WTC11 (cell line): Measurements from ENCODE around the gene ITPK1. TPM values are rescaled to one million over a fixed set of nuclear protein-coding genes. Genes with fewer than 3 reads are reported as not detected.

Experiments
- ATAC-seq: fragments of 200-7000 bp; cut with Tn5 transposase; 2 replicates; pipeline ENCODE4 v1.10.0; 2021; ENCODE audit warnings: mild to moderate bottlenecking, moderate library complexity
- CTCF ChIA-PET: fragments of 300-600 bp; sonication (Branson Sonifier 250); formaldehyde crosslinking; loops from one replicate; lab custom pipeline; 2021; ENCODE audit warnings: antibody characterized with exemption; lab: Charles Lee
- POLR2A ChIA-PET: fragments of 350-600 bp; sonication (Branson Sonifier 250); formaldehyde crosslinking; loops from one replicate; lab custom pipeline; 2021; ENCODE audit warnings: antibody characterized with exemption; lab: Charles Lee
- DNase-seq: peaks from one replicate; pipeline ENCODE4 v3.0.0; 2021; ENCODE audit warnings: low spot score
- H3K27ac Mint-ChIP-seq: 2 replicates; pipeline ENCODE4 v1.8.0; 2021; ENCODE audit warnings: mixed read lengths
- H3K27me3 Mint-ChIP-seq: 2 replicates; pipeline ENCODE4 v1.8.0; 2021; ENCODE audit warnings: low read depth, mild to moderate bottlenecking, moderate library complexity, mixed read lengths
- H3K36me3 Mint-ChIP-seq: 2 replicates; pipeline ENCODE4 v1.8.0; 2021; ENCODE audit warnings: mixed read lengths
- H3K4me1 Mint-ChIP-seq: 2 replicates; pipeline ENCODE4 v1.8.0; 2022; ENCODE audit warnings: mixed read lengths
- H3K4me3 Mint-ChIP-seq: 2 replicates; pipeline ENCODE4 v1.8.0; 2021; ENCODE audit warnings: mild to moderate bottlenecking, moderate library complexity, mixed read lengths
- H3K9me3 Mint-ChIP-seq: 2 replicates; pipeline ENCODE4 v1.8.0; 2021; ENCODE audit warnings: mixed read lengths
- CREB1 ChIP-seq: sonication (generic); formaldehyde crosslinking; IDR thresholded peaks from 2 replicates; pipeline ENCODE4 v1.8.0; 2023; ENCODE audit warnings: mild to moderate bottlenecking, missing genetic modification reagents
- E2F5 ChIP-seq: sonication (generic); formaldehyde crosslinking; IDR thresholded peaks from 2 replicates; pipeline ENCODE4 v1.8.1; 2022; ENCODE audit warnings: mild to moderate bottlenecking, moderate library complexity, missing genetic modification reagents
- EMX1 ChIP-seq: fragments of 250-450 bp; sonication (Bioruptor Pico); IDR thresholded peaks from 2 replicates; pipeline ENCODE4 v1.8.0; 2021; ENCODE audit warnings: mild to moderate bottlenecking
- ESRRA ChIP-seq: sonication (generic); formaldehyde crosslinking; IDR thresholded peaks from 2 replicates; pipeline ENCODE4 v1.8.1; 2022; ENCODE audit warnings: mild to moderate bottlenecking, missing genetic modification reagents, borderline replicate concordance
- ETV6 ChIP-seq: sonication (generic); formaldehyde crosslinking; IDR thresholded peaks from 2 replicates; pipeline ENCODE4 v1.8.1; 2022; ENCODE audit warnings: mild to moderate bottlenecking, missing genetic modification reagents
- FOXP4 ChIP-seq: sonication (generic); formaldehyde crosslinking; IDR thresholded peaks from 2 replicates; pipeline ENCODE4 v1.8.0; 2022; ENCODE audit warnings: mild to moderate bottlenecking, missing genetic modification reagents
- GABPB1 ChIP-seq: sonication (generic); formaldehyde crosslinking; IDR thresholded peaks from 2 replicates; pipeline ENCODE4 v1.8.1; 2023; ENCODE audit warnings: mild to moderate bottlenecking, missing genetic modification reagents
- HMGA2 ChIP-seq: fragments of 250-450 bp; sonication (Bioruptor Pico); IDR thresholded peaks from 2 replicates; pipeline ENCODE4 v1.4.0; 2021; ENCODE audit warnings: mild to moderate bottlenecking, moderate library complexity
- KAT7 ChIP-seq: sonication (generic); formaldehyde crosslinking; IDR thresholded peaks from 2 replicates; pipeline ENCODE4 v1.8.1; 2023; ENCODE audit warnings: missing genetic modification reagents, mild to moderate bottlenecking, borderline replicate concordance
- MXD4 ChIP-seq: fragments of 250-450 bp; sonication (Bioruptor Pico); IDR thresholded peaks from 2 replicates; pipeline ENCODE4 v1.8.0; 2021; ENCODE audit warnings: mild to moderate bottlenecking, moderate library complexity, borderline replicate concordance
- OVOL2 ChIP-seq: fragments of 250-450 bp; sonication (Bioruptor Pico); IDR thresholded peaks from 2 replicates; pipeline ENCODE4 v1.9.0; 2021; ENCODE audit warnings: mild to moderate bottlenecking, borderline replicate concordance
- RELA ChIP-seq: sonication (generic); formaldehyde crosslinking; IDR thresholded peaks from 2 replicates; pipeline ENCODE4 v1.8.1; 2022; ENCODE audit warnings: missing genetic modification reagents, mild to moderate bottlenecking, borderline replicate concordance
- SMAD3 ChIP-seq: sonication (generic); formaldehyde crosslinking; IDR thresholded peaks from 2 replicates; pipeline ENCODE4 v1.8.0; 2022; ENCODE audit warnings: missing genetic modification reagents, mild to moderate bottlenecking, borderline replicate concordance
- SOX15 ChIP-seq: fragments of 250-450 bp; sonication (Bioruptor Pico); IDR thresholded peaks from 2 replicates; pipeline ENCODE4 v1.9.0; 2021; ENCODE audit warnings: mild to moderate bottlenecking
- TEAD1 ChIP-seq: sonication (generic); formaldehyde crosslinking; IDR thresholded peaks from 2 replicates; pipeline ENCODE4 v1.8.0; 2022; ENCODE audit warnings: mild to moderate bottlenecking, missing genetic modification reagents
- TP53 ChIP-seq: sonication (generic); formaldehyde crosslinking; IDR thresholded peaks from 2 replicates; pipeline ENCODE4 v1.8.1; 2023; ENCODE audit warnings: mild to moderate bottlenecking, missing genetic modification reagents
- USF2 ChIP-seq: sonication (generic); formaldehyde crosslinking; IDR thresholded peaks from 2 replicates; pipeline ENCODE4 v1.8.1; 2023; ENCODE audit warnings: mild to moderate bottlenecking, missing genetic modification reagents, moderate library complexity
- ZNF121 ChIP-seq: sonication (generic); formaldehyde crosslinking; IDR thresholded peaks from 2 replicates; pipeline ENCODE4 v1.8.0; 2023; ENCODE audit warnings: missing genetic modification reagents
- ZNF232 ChIP-seq: sonication (generic); formaldehyde crosslinking; IDR thresholded peaks from 2 replicates; pipeline ENCODE4 v1.8.0; 2022; ENCODE audit warnings: mild to moderate bottlenecking, missing genetic modification reagents
- ZNF396 ChIP-seq: fragments of 250-450 bp; sonication (Bioruptor Pico); IDR thresholded peaks from 2 replicates; pipeline ENCODE4 v1.8.0; 2021; ENCODE audit warnings: mild to moderate bottlenecking, moderate library complexity, borderline replicate concordance
- ZNF423 ChIP-seq: fragments of 250-450 bp; sonication (Bioruptor Pico); IDR thresholded peaks from 2 replicates; pipeline ENCODE4 v2.1.2; 2022; ENCODE audit warnings: mild to moderate bottlenecking, moderate library complexity
- total RNA-seq: library from RNA; stranded (reverse); gene quantifications from 3 replicates; pipeline ENCODE4 v1.2.3, GENCODE V29; 2021
- TF ChIP-seq, protein P1 (sequence below): sonication (generic); formaldehyde crosslinking; IDR thresholded peaks from 2 replicates; pipeline ENCODE4 v1.8.1; 2022; ENCODE audit warnings: mild to moderate bottlenecking, missing genetic modification reagents, moderate library complexity, borderline replicate concordance
- TF ChIP-seq, protein P2 (sequence below): fragments of 250-450 bp; sonication (Bioruptor Pico); IDR thresholded peaks from 2 replicates; pipeline ENCODE4 v1.9.0; 2021; ENCODE audit warnings: mild to moderate bottlenecking
- TF ChIP-seq, protein P3 (sequence below): fragments of 250-450 bp; sonication (Bioruptor Pico); IDR thresholded peaks from 2 replicates; pipeline ENCODE4 v1.9.0; 2021; ENCODE audit warnings: mild to moderate bottlenecking
- TF ChIP-seq, protein P4 (sequence below): fragments of 200-600 bp; IDR thresholded peaks from 2 replicates; pipeline ENCODE4 v1.8.0; 2022; ENCODE audit warnings: antibody characterized with exemption

ITPK1 gene
- total RNA-seq, 1 experiment from 2014 or later: 144 TPM

DNA sequence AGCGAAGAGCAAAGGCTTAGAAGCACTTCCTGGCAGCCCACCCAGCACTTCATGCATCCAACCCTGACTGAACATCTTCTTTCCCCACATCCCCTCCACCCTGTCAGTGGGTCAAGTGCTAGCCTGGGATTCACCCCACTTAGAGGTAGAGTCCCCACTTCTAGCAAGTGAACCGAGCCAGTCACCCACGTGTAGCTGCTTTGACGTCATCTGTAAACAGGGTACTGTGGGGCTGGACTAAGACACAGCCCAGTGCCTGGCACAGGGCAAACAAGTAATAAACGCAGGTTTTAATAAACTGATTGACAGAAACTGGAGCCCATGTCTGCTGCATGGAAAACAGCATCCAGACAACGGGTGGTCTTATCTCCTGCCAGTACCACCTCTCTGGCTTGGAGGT, 61.7 kb downstream of the ITPK1 start (continued):
- no peak for TF ChIP-seq FOXP4 (CRISPR knock-in tag)
- TF ChIP-seq, protein P1, sequence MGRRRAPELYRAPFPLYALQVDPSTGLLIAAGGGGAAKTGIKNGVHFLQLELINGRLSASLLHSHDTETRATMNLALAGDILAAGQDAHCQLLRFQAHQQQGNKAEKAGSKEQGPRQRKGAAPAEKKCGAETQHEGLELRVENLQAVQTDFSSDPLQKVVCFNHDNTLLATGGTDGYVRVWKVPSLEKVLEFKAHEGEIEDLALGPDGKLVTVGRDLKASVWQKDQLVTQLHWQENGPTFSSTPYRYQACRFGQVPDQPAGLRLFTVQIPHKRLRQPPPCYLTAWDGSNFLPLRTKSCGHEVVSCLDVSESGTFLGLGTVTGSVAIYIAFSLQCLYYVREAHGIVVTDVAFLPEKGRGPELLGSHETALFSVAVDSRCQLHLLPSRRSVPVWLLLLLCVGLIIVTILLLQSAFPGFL (CRISPR knock-in tag): no peak
- TF ChIP-seq MXD4 (CRISPR knock-in tag): no peak
- no peak for TF ChIP-seq ESRRA
- no peak for TF ChIP-seq OVOL2 (CRISPR knock-in tag)
- no peak for TF ChIP-seq SOX15
- TF ChIP-seq, all 79 proteins: peak for 0

DNA sequence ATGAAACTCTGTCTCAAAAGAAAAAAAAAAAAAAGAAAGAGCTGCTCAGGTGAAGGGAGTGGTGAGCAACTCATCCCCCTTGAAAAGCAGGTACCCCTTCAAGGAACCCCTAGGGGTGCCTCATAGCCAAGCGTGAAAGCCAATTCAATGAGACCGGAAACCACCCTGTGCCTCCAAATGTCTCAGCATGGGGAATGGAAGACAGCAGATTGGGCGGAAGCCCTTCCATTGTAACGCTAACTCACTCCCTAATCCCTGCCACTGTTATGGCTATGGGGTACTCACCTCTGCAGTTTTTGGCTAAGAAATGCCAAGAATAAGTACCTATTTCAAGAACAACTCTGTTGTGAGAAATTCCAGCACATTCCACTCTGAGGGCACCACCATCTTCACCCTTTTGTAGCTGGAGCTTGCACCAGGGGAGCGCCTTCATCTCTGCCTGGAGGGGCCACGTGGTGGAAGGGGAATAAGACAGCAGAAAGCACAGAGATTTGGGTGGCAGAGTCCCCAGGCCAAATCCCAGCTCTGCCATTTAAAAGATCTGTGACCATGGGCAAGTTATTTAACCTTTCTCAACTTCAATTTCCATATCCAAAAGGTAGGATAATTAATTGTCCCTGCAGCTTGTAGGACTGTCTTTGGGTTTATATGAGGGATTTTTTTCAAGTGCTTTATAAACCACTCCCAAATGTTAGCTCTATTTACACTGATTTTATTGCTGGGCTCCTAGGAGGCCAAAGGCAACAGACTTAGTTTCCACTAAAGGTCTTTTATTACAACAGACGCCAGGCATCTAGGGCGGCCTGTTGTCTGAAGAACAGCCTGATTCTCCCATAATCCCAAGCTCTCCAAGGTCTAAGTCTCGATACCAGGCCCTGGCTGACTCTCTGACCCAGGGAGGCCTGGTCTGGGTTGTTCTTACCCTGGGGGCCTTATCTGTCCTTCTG, 63.9 kb downstream of the ITPK1 start:
- no peaks in the 10 kb centered on the region for H3K9me3 Mint-ChIP-seq
- CTCF ChIA-PET: interaction anchor here (0.7 to 2.3 kb wide), 9 partner anchors 17 to 156 kb away, joined by 3 to 18 read pairs (median 4); partner anchors contain the start of genes GON7 and UBR7
- H3K4me3 Mint-ChIP-seq: no peak overlapping the region
- DNase-seq (peak; percentile 51), ATAC-seq (peak; percentile 89)
- H3K4me1 Mint-ChIP-seq: peaks cover 88% of the 10 kb centered on the region
- H3K36me3 Mint-ChIP-seq: peaks cover 15% of the 10 kb centered on the region; the same call in 1 of the 2 replicates
- H3K27me3 Mint-ChIP-seq: no peaks in the 10 kb centered on the region
- H3K27ac Mint-ChIP-seq: peak overlapping the region; percentile 95
- POLR2A ChIA-PET: interaction anchor here (0.7 kb wide), 1 partner anchor 115 kb away, joined by 13 read pairs; no protein-coding TSS in a partner anchor
- peak; percentile 44 for TF ChIP-seq ZNF423 (CRISPR knock-in tag)
- TF ChIP-seq TEAD1 (CRISPR knock-in tag): peak; percentile 88; the same call in 1 of the 2 replicates
- no peak for TF ChIP-seq RELA (CRISPR knock-in tag)
- no peak for TF ChIP-seq ZNF121
- TF ChIP-seq HMGA2 (CRISPR knock-in tag): no peak
- TF ChIP-seq, protein P2, sequence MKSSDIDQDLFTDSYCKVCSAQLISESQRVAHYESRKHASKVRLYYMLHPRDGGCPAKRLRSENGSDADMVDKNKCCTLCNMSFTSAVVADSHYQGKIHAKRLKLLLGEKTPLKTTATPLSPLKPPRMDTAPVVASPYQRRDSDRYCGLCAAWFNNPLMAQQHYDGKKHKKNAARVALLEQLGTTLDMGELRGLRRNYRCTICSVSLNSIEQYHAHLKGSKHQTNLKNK (CRISPR knock-in tag): no peak
- TF ChIP-seq E2F5: 0 out of 2 replicates have a peak, but pooled peaks have one; percentile 48
- TF ChIP-seq ZNF396: no peak
- no peak for TF ChIP-seq GABPB1 (CRISPR knock-in tag)
- TF ChIP-seq USF2 (CRISPR knock-in tag): peak; percentile 53
- TF ChIP-seq SMAD3 (CRISPR knock-in tag): no peak
- TF ChIP-seq KAT7 (CRISPR knock-in tag): no peak
- TF ChIP-seq MXD4 (CRISPR knock-in tag): no peak
- TF ChIP-seq ETV6 (CRISPR knock-in tag): 0 out of 2 replicates have a peak, but pooled peaks have one; percentile 78
- TF ChIP-seq, protein P3, sequence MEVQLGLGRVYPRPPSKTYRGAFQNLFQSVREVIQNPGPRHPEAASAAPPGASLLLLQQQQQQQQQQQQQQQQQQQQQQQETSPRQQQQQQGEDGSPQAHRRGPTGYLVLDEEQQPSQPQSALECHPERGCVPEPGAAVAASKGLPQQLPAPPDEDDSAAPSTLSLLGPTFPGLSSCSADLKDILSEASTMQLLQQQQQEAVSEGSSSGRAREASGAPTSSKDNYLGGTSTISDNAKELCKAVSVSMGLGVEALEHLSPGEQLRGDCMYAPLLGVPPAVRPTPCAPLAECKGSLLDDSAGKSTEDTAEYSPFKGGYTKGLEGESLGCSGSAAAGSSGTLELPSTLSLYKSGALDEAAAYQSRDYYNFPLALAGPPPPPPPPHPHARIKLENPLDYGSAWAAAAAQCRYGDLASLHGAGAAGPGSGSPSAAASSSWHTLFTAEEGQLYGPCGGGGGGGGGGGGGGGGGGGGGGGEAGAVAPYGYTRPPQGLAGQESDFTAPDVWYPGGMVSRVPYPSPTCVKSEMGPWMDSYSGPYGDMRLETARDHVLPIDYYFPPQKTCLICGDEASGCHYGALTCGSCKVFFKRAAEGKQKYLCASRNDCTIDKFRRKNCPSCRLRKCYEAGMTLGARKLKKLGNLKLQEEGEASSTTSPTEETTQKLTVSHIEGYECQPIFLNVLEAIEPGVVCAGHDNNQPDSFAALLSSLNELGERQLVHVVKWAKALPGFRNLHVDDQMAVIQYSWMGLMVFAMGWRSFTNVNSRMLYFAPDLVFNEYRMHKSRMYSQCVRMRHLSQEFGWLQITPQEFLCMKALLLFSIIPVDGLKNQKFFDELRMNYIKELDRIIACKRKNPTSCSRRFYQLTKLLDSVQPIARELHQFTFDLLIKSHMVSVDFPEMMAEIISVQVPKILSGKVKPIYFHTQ (CRISPR knock-in tag): no peak
- no peak for TF ChIP-seq EMX1 (CRISPR knock-in tag)
- TF ChIP-seq, protein P4, sequence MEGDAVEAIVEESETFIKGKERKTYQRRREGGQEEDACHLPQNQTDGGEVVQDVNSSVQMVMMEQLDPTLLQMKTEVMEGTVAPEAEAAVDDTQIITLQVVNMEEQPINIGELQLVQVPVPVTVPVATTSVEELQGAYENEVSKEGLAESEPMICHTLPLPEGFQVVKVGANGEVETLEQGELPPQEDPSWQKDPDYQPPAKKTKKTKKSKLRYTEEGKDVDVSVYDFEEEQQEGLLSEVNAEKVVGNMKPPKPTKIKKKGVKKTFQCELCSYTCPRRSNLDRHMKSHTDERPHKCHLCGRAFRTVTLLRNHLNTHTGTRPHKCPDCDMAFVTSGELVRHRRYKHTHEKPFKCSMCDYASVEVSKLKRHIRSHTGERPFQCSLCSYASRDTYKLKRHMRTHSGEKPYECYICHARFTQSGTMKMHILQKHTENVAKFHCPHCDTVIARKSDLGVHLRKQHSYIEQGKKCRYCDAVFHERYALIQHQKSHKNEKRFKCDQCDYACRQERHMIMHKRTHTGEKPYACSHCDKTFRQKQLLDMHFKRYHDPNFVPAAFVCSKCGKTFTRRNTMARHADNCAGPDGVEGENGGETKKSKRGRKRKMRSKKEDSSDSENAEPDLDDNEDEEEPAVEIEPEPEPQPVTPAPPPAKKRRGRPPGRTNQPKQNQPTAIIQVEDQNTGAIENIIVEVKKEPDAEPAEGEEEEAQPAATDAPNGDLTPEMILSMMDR: no peak
- TF ChIP-seq CREB1 (CRISPR knock-in tag): no peak
- TF ChIP-seq TP53: peak; percentile 49; the same call in 1 of the 2 replicates
- no peak for TF ChIP-seq ZNF232 (CRISPR knock-in tag)
